NB4 (cell line): ENCODE measurements around the gene VRK3.

ENCODE experiments used
- CTCF ChIP-seq: IDR thresholded peaks from one replicate; pipeline ENCODE4 v1.5.1; 2012; ENCODE audit warnings: low read depth, low read length
- MAX ChIP-seq: IDR thresholded peaks from 2 replicates; pipeline ENCODE4 v1.6.1; 2011; ENCODE audit warnings: low read depth, low read length
- MYC ChIP-seq: IDR thresholded peaks from 2 replicates; pipeline ENCODE4 v1.6.1; 2011; ENCODE audit warnings: low read depth, low read length
- POLR2A ChIP-seq: IDR thresholded peaks from 2 replicates; pipeline ENCODE4 v1.6.1; 2011; ENCODE audit warnings: mild to moderate bottlenecking; ENCODE audit not compliant: insufficient read length; ENCODE audit errors: extremely low read depth

- no peak for TF ChIP-seq CTCF
- no peak for TF ChIP-seq POLR2A
- TF ChIP-seq MYC: no peak
- TF ChIP-seq MAX: no peak
Observed at GRCh38 chr19:50040967-50041366, 15.8 kb upstream of the VRK3 start.
